Activated T-cell treated with anti-CD3 and anti-CD28 coated beads for 4 hours (primary cell): ENCODE data around the gene CNTN4.
"Not testable (repeated sequence)": the region's sequence is repeated elsewhere in the genome, so short reads cannot be mapped to it uniquely, and the experiment has no call there.

Source experiments
- DNase-seq: peaks from one replicate; pipeline ENCODE4 v3.0.0-alpha.2; 2020

The CNTN4 gene

GRCh38 chr3:2934541-2934940 lies 835.9 kb downstream of the CNTN4 start:
- no peak for DNase-seq

GRCh38 chr3:2937055-2937454 lies 838.4 kb downstream of the CNTN4 start:
- no peak for DNase-seq

- DNase-seq: no peak
Measured at GRCh38 chr3:2937592-2937991, 838.9 kb downstream of the CNTN4 start.

- DNase-seq: no peak
Measured at GRCh38 chr3:2938711-2939110, 840.0 kb downstream of the CNTN4 start.

GRCh38 chr3:2940062-2940461 lies 841.4 kb downstream of the CNTN4 start:
- DNase-seq: no peak

- DNase-seq: no peak
Measured at GRCh38 chr3:2944628-2945027, 846.0 kb downstream of the CNTN4 start.

- no peak for DNase-seq
Measured at GRCh38 chr3:2945121-2945520, 846.5 kb downstream of the CNTN4 start.

- no peak for DNase-seq
Measured at GRCh38 chr3:2947536-2947935, 848.9 kb downstream of the CNTN4 start.

GRCh38 chr3:2948882-2949281 lies 850.2 kb downstream of the CNTN4 start:
- DNase-seq: no peak

GRCh38 chr3:2950159-2950558 lies 851.5 kb downstream of the CNTN4 start:
- DNase-seq: no peak

- no peak for DNase-seq
Measured at GRCh38 chr3:2957115-2957514, 858.4 kb downstream of the CNTN4 start.

- DNase-seq: no peak
Measured at GRCh38 chr3:2958551-2958950, 859.9 kb downstream of the CNTN4 start.

- DNase-seq: no peak
Measured at GRCh38 chr3:2961576-2961975, 862.9 kb downstream of the CNTN4 start.

- no peak for DNase-seq
Measured at GRCh38 chr3:2967871-2968270, 869.2 kb downstream of the CNTN4 start.

GRCh38 chr3:2968475-2968874 lies 869.8 kb downstream of the CNTN4 start:
- no peak for DNase-seq

- DNase-seq: no peak
Measured at GRCh38 chr3:2976212-2976611, 877.5 kb downstream of the CNTN4 start.

GRCh38 chr3:2976796-2977195 lies 878.1 kb downstream of the CNTN4 start:
- DNase-seq: no peak

- DNase-seq: no peak
Measured at GRCh38 chr3:2978977-2979732, 880.5 kb downstream of the CNTN4 start.

GRCh38 chr3:2984005-2984830 lies 885.6 kb downstream of the CNTN4 start:
- no peak for DNase-seq

GRCh38 chr3:2984831-2985220 lies 886.2 kb downstream of the CNTN4 start:
- DNase-seq: no peak

- DNase-seq: no peak
Measured at GRCh38 chr3:2985479-2985878, 886.8 kb downstream of the CNTN4 start.

GRCh38 chr3:2992534-2992933 lies 893.9 kb downstream of the CNTN4 start:
- DNase-seq: no peak

GRCh38 chr3:2993130-2993529 lies 894.5 kb downstream of the CNTN4 start:
- DNase-seq: not testable (repeated sequence)

GRCh38 chr3:2993736-2994135 lies 895.1 kb downstream of the CNTN4 start:
- DNase-seq: no peak
